HG03139 (cell line): ENCODE measurements around the gene HOXC4.

Experiments used
- ATAC-seq: cut with Tn5 transposase; IDR thresholded peaks from one replicate; pipeline ENCODE4 v1.9.1; 2021; ENCODE audit not compliant: unreplicated experiment

HOXC4 gene

GRCh38 chr12:54028314-54029201, 25.1 kb upstream of the HOXC4 start, which contains the start of gene HOXC6:
Gene HOXC6 (plus strand): TSS chr12:54028440. CDS start chr12:54028522, 82 bp downstream.
- ATAC-seq = no peak

- ATAC-seq = no peak
Measured at GRCh38 chr12:54029529-54030441, 23.9 kb upstream of the HOXC4 start.

- ATAC-seq = no peak
Measured at GRCh38 chr12:54030442-54030801, 23.2 kb upstream of the HOXC4 start.

- no peak for ATAC-seq
Measured at GRCh38 chr12:54030889-54031471, 22.7 kb upstream of the HOXC4 start.

- no peak for ATAC-seq
Measured at GRCh38 chr12:54031480-54031879, 22.2 kb upstream of the HOXC4 start.

- ATAC-seq = no peak
Measured at GRCh38 chr12:54032086-54032619, 21.5 kb upstream of the HOXC4 start.

- no peak for ATAC-seq
Measured at GRCh38 chr12:54032627-54033100, 21.0 kb upstream of the HOXC4 start, which contains the start of gene HOXC5. Gene HOXC5 (plus strand): TSS chr12:54033050. CDS start chr12:54033123, 73 bp downstream.

GRCh38 chr12:54033106-54033979, 20.3 kb upstream of the HOXC4 start:
- no peak for ATAC-seq

- no peak for ATAC-seq
Measured at GRCh38 chr12:54033980-54034784, 19.5 kb upstream of the HOXC4 start.

- no peak for ATAC-seq
Measured at GRCh38 chr12:54034785-54035310, 18.8 kb upstream of the HOXC4 start.

- ATAC-seq = no peak
Measured at GRCh38 chr12:54035568-54036264, 17.9 kb upstream of the HOXC4 start.

- ATAC-seq = no peak
Measured at GRCh38 chr12:54036620-54037359, 16.8 kb upstream of the HOXC4 start.

- no peak for ATAC-seq
Measured at GRCh38 chr12:54037360-54038283, 16.0 kb upstream of the HOXC4 start.

GRCh38 chr12:54038284-54038870, 15.3 kb upstream of the HOXC4 start:
- no peak for ATAC-seq

GRCh38 chr12:54038871-54039414, 14.7 kb upstream of the HOXC4 start:
- no peak for ATAC-seq
